GM18505 (cell line): Measurements from ENCODE around the gene LPP.

Experiments used
- ATAC-seq: cut with Tn5 transposase; IDR thresholded peaks from one replicate; pipeline ENCODE4 v1.9.1; 2021; ENCODE audit not compliant: unreplicated experiment
- POLR2A ChIP-seq: IDR thresholded peaks from 4 replicates; pipeline ENCODE4 v1.6.1; 2011; ENCODE audit warnings: borderline replicate concordance; ENCODE audit not compliant: insufficient read depth, insufficient read length; ENCODE audit errors: extremely low read depth

LPP gene

GRCh38 chr3:188316021-188316722 lies 162.2 kb downstream of the LPP start:
- no peak for TF ChIP-seq POLR2A
- ATAC-seq, result no peak

DNA sequence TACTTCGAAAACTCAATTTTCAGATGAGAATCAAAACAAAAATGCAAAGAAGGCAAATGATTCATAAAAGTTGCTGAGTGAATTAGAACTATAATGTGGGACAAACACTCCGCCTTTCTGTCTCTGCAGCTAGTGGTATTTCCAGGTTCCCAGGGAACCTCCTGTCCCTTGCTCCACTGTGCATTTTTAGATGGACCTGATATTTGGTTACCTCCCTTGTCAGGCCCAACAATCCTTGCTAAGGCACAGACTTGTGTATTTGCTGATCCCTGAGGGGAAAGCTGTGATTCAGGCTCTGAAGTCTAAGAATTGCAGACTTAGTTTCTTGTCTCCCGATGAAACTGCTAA lies 162.7 kb downstream of the LPP start:
- no peak for TF ChIP-seq POLR2A
- ATAC-seq, result no peak

DNA sequence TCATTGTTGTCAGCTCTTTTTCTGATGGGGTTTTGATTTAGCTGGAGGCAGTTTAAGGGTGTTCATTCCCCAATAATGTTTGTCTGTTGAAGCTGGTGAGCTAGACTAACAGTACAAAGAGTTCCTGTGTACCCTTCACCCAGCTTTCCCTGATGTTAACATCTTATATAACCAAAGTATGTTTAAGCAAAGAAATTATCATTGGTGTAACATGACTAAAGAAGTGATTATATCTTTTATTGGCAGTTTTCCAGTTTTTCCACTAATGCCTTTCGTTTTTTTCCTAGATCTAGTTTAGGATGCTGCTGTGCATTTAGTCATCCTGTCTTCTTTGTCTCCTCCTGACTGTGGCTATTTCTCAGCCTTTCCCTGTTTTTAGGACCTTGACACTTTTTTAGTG lies 165.6 kb downstream of the LPP start:
- no peak for TF ChIP-seq POLR2A
- ATAC-seq, result no peak

GRCh38 chr3:188320757-188321156 lies 166.8 kb downstream of the LPP start:
- no peak for ATAC-seq
- TF ChIP-seq POLR2A, result no peak

DNA sequence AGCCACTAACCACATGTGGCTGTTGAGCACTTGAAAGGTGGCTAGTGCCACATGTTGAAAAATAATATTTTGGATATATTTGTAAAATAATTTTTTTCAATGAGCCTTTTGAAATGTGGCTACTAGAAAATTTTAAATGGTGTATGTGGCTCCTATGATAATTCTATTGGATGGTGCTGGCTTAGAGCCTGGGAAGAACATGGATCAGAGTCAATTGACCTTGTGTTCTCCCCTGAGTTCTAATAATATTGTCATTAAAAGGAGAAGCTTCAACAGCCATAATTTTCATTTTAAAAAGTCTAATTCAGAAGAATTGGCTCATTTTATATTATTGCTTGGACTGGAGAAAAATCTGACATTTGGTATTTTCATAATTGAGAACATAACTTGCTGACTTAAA lies 167.3 kb downstream of the LPP start:
- TF ChIP-seq POLR2A, result no peak
- ATAC-seq, result no peak

DNA sequence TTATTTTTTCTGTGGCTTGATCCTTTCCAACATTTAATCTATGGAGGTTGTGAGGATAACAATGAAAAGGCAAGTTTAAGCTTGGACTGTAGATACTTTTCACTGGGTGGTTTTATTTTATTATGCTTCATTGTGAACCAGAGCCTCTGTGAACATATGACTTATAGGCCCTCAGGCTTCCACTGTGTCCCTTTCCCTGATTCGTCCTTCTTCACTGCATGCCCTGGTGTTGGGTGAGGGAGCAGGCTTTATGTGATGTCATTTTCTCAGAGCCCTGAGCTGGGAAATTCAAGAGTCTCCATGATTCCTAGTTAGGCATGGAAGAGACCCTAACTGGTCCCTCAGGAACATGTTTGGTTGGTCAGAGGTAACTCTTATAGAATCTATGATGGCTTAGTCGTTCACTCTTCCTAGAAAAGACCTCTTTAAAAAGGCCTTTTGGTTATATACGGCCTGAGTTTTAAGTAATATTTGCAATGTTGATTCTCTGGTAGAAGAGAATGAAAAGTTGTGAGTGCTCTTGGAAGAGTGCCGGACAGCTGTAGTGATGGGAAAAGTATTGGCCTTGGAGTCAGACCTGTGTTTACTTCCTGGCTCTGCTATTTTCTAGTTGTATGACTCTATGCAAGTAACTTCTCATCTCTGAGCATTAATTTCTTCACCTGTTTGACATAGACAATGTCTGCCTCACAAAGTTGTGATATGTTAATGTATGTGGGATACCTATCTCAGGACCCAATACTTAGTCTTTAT lies 168.4 kb downstream of the LPP start:
- no peak for TF ChIP-seq POLR2A
- no peak for ATAC-seq

DNA sequence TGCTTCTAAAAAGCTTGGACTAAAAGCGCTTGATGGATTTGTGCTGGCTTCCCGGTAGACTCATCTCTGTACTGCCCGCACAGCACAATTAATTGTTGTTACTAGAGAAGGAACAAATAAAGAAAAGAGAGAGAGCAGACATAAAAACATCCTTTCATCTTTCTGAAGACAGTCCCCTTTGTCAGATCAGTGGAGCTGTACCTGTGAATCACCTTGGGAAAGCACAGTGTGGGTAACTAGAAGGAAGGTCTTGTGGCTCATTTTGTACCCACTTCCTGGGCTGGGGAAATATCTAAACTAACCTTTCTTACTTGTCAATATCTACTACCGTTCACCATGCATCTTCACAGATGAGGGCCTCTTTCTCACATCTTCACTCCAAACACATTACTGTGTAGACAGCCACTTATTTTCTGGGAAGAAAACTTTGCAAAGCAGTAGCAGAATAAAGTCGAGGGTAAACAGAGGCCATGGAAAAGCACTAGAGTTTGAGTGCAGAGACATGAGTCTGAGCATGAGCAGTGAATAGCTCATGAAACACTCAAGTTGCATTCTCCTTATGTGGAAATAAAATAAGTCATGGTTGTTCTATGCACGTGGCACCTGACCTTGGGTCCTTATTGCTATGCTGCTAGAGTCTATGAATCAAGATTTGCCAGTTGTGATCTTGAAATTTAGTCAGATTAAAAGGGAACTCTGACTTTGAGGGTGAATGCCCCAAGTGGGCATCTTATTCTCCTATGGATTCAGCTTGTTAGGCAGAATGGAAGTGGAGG lies 169.3 kb downstream of the LPP start:
- no peak for ATAC-seq
- no peak for TF ChIP-seq POLR2A

DNA sequence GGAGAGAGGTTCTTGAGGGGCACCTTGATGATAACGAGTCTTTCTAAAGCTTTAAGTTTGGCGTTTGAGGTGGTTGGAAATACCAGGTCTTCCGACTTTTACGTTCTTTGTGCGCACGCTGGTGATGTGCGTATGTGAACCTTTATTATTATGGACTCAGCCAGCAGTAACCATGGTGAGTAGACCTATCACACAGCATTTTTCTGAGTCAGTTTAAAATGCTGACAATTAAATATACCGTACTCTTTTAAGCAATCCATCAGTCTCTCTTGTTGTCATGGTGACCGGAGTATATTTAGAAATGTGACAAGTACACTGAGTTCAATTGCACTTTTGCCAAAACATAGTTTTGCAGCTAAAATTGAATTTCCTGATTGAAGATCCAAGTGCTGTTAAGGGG lies 172.2 kb downstream of the LPP start:
- ATAC-seq, result no peak
- TF ChIP-seq POLR2A, result no peak

- no peak for TF ChIP-seq POLR2A
- ATAC-seq, result no peak
These were observed 173.0 kb downstream of the LPP start for GRCh38 chr3:188326968-188327367.

DNA sequence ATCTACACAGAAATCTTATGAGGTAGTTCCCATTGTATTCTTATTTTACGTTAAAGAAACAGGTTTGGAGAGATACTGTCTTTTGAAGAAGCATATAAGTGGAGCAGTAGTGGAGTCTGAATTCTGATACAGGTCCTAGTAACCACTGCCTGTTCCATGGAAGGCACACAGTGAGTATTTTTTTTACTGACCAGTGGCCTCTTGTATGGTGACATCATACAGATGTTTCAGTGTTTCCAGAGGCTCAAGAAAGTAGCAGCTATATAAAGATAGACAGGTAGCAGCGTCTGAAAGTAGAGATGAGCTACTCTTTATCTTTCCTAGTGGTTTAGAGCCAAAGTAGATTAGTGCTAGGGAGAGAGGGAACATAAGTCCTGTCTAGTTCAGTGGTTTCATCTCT lies 173.5 kb downstream of the LPP start:
- no peak for ATAC-seq
- TF ChIP-seq POLR2A, result no peak

GRCh38 chr3:188330138-188330537 lies 176.2 kb downstream of the LPP start:
- no peak for TF ChIP-seq POLR2A
- no peak for ATAC-seq

GRCh38 chr3:188331166-188331565 lies 177.2 kb downstream of the LPP start:
- ATAC-seq, result no peak
- no peak for TF ChIP-seq POLR2A

- ATAC-seq, result no peak
- no peak for TF ChIP-seq POLR2A
These were observed 178.1 kb downstream of the LPP start for GRCh38 chr3:188332085-188332484.

DNA sequence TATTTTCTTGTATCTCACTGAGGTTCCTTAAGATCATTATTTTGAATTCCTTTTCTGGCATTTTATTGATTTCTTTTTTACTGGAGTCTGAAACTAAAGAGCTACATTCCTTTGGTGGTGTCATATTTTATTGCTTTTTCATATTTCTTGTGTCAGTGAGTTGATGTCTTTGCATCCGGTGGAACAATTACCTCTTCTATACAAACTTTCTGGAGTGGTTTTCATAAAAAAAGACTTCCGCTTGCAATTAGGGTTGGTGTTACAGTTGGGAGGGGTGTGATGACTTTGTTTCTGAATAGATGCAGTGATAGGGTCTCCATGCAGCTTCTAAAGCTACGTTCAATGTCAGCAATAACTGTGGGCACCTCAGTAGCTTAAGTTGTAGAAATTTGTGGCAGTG lies 181.7 kb downstream of the LPP start:
- TF ChIP-seq POLR2A, result no peak
- no peak for ATAC-seq
